Endothelial cell of umbilical vein (primary cell): ENCODE data around the gene CPNE5. TPM values are rescaled to one million over a fixed set of nuclear protein-coding genes. Genes with fewer than 3 reads are reported as not detected.

ENCODE experiments used
- BruUV-seq: library from RNA; stranded (reverse); fragments of 400-500 nt; replicated peaks from 2 replicates; lab custom pipeline; 2021; lab: Mats Ljungman, UMichigan
- CTCF ChIA-PET: fragments of 300-600, 350-600 bp; sonication (Branson Sonifier 250); formaldehyde crosslinking; loops from one replicate; lab custom pipeline; 2021; ENCODE audit warnings: antibody characterized with exemption, inconsistent platforms; lab: Charles Lee
- POLR2A ChIA-PET: fragments of 300-600, 350-600 bp; sonication (Branson Sonifier 250); formaldehyde crosslinking; loops from one replicate; lab custom pipeline; 2021; ENCODE audit warnings: antibody characterized with exemption, inconsistent platforms; lab: Charles Lee
- DNase-seq: peaks from one replicate; pipeline ENCODE4 v3.0.0-alpha.2; 2011; ENCODE audit warnings: low read depth, low spot score
- FAIRE-seq: peaks from 2 replicates; lab custom pipeline; 2011; peaks lifted over from hg19 to GRCh38; lab: Jason Lieb, UNC
- H2AFZ ChIP-seq: 2 replicates; pipeline ENCODE4 v1.6.0; 2012; ENCODE audit warnings: low read depth, low read length, control low read depth, inconsistent platforms
- H3K27ac ChIP-seq: 2 replicates; pipeline ENCODE4 v1.5.1; 2011; ENCODE audit warnings: low read depth, mild to moderate bottlenecking, control low read depth, low read length, moderate library complexity; ENCODE audit not compliant: insufficient read depth
- H3K27me3 ChIP-seq, 2 experiments: 2 replicates each; pipeline versions ENCODE4 v1.6.0 to v1.6.1; 2011; ENCODE audit warnings: low read length in 2 of 2, mixed read lengths in 1 of 2; ENCODE audit not compliant: control insufficient read depth in 2 of 2, insufficient read depth in 2 of 2
- H3K36me3 ChIP-seq, 2 experiments: 2 replicates in 1 of 2; 3 replicates in 1 of 2; pipeline ENCODE4 v1.5.1; 2011; ENCODE audit warnings: low read length in 2 of 2, mild to moderate bottlenecking in 1 of 2, moderate library complexity in 1 of 2; ENCODE audit not compliant: control insufficient read depth in 2 of 2, insufficient read depth in 2 of 2; ENCODE audit errors: extremely low read depth in 1 of 2
- H3K4me1 ChIP-seq: 3 replicates; pipeline ENCODE4 v1.5.1; 2011; ENCODE audit warnings: mild to moderate bottlenecking, low read length; ENCODE audit not compliant: control insufficient read depth, insufficient read depth; ENCODE audit errors: extremely low read depth
- H3K4me2 ChIP-seq: 2 replicates; pipeline ENCODE4 v1.6.1; 2011; ENCODE audit warnings: low read length, control low read depth, mixed read lengths; ENCODE audit not compliant: insufficient read depth
- H3K4me3 ChIP-seq, 3 experiments: fragments of 200-600 bp in 1 of 3; sonication (generic), shearing (Covaris generic) in 1 of 3; replicated peaks in 1 of 3; 2 replicates each; pipeline ENCODE4 v1.5.1; 2011 to 2016; ENCODE audit warnings: control low read depth in 3 of 3, low read length in 3 of 3, mild to moderate bottlenecking in 2 of 3, inconsistent platforms in 1 of 3, low read depth in 1 of 3, moderate library complexity in 1 of 3; ENCODE audit not compliant: insufficient read depth in 1 of 3
- H3K79me2 ChIP-seq: 2 replicates; pipeline ENCODE4 v1.6.0; 2012; ENCODE audit warnings: low read length, inconsistent platforms; ENCODE audit not compliant: control insufficient read depth, insufficient read depth
- H3K9ac ChIP-seq: replicated peaks from 2 replicates; pipeline ENCODE3; 2011; ENCODE audit warnings: low read length, control low read depth; ENCODE audit not compliant: insufficient read depth; ENCODE audit errors: extremely low read depth
- H3K9me1 ChIP-seq: replicated peaks from 3 replicates; pipeline ENCODE4 v1.6.0; 2011; ENCODE audit warnings: mild to moderate bottlenecking, low read length; ENCODE audit not compliant: control insufficient read depth, insufficient read depth; ENCODE audit errors: extremely low read depth
- H3K9me3 ChIP-seq: replicated peaks from 2 replicates; pipeline ENCODE4 v1.5.1; 2012; ENCODE audit warnings: low read length, inconsistent platforms; ENCODE audit not compliant: control insufficient read depth, insufficient read depth
- H4K20me1 ChIP-seq: replicated peaks from 2 replicates; pipeline ENCODE3; 2011; ENCODE audit warnings: mild to moderate bottlenecking, low read length; ENCODE audit not compliant: control insufficient read depth, insufficient read depth; ENCODE audit errors: extremely low read depth
- FOS ChIP-seq: IDR thresholded peaks from 2 replicates; pipeline ENCODE4 v1.6.1; 2011; ENCODE audit warnings: mild to moderate bottlenecking, low read length, moderate library complexity, borderline replicate concordance; ENCODE audit not compliant: insufficient read depth
- GATA2 ChIP-seq: IDR thresholded peaks from 2 replicates; pipeline ENCODE4 v1.7.0; 2011; ENCODE audit warnings: low read depth, mild to moderate bottlenecking, moderate library complexity, mixed read lengths, low read length; ENCODE audit not compliant: insufficient read length, insufficient read depth
- POLR2A ChIP-seq: IDR thresholded peaks from 2 replicates; pipeline ENCODE4 v1.6.1; 2012; ENCODE audit warnings: low read depth, mild to moderate bottlenecking, control low read depth, low read length
- POLR2AphosphoS5 ChIP-seq: IDR thresholded peaks from 2 replicates; pipeline ENCODE4 v1.6.1; 2012; ENCODE audit warnings: low read depth, mild to moderate bottlenecking, control low read depth, low read length, moderate library complexity; ENCODE audit not compliant: insufficient read depth
- dilution Hi-C: fragments of 300-500 bp; cut with MboI; formaldehyde crosslinking; loops from one replicate; pipeline ENCODE4 v1.15.0; 2019; ENCODE audit warnings: low sequenced_read_pairs; ENCODE audit not compliant: extremely low pct_ligation_motif_present
- intact Hi-C: fragments of 100-400 bp; cut with micrococcal nuclease; formaldehyde crosslinking; loops from one replicate; pipeline ENCODE4 v1.10.0; 2022
- polyA plus RNA-seq, 4 experiments: library from polyadenylated mRNA; depleted of rRNA in 3 of 4; stranded (reverse) in 3 of 4; unstranded in 1 of 4; fragments of >200 nt; gene quantifications; 2 replicates each; pipeline versions ENCODE4 v1.2.1 to v1.2.3, GENCODE V29; 2011 to 2012; ENCODE audit warnings: missing spikeins in 1 of 4
- total RNA-seq: library from RNA; stranded (reverse); gene quantifications from 2 replicates; pipeline ENCODE4 v1.2.3, GENCODE V29; 2021
- TF ChIP-seq, protein P1 (sequence below): IDR thresholded peaks from 2 replicates; pipeline ENCODE4 v1.6.1; 2011; ENCODE audit not compliant: insufficient read depth, insufficient read length

CPNE5 gene
- total and polyA plus RNA-seq, 2 donors (not counting 3 experiments of a cell fraction or from before 2014, with no cell fraction given): 18.8 to 49.4 TPM

- no peak for FAIRE-seq
- ChIA-PET CTCF (no interaction called here), POLR2A (no interaction called here)
- intact Hi-C loops (no loop called here), dilution Hi-C loops (no loop called here)
- Histone ChIP-seq H3K27ac (no peak overlapping the region), H3K9me3 (no peaks in the 10 kb centered on the region), H3K4me2 (no peak overlapping the region), H3K27me3 (no peaks in the 10 kb centered on the region), H3K9me1 (no peaks in the 10 kb centered on the region), H2AFZ (no peak overlapping the region), H4K20me1 (no peaks in the 10 kb centered on the region), H3K79me2 (no peaks in the 10 kb centered on the region), H3K9ac (no peak overlapping the region), H3K36me3 (no peaks in the 10 kb centered on the region), H3K4me3 (no peak overlapping the region), H3K4me1 (peaks cover 2% of the 10 kb centered on the region)
- DNase-seq: no peak
- BruUV-seq: no TSS peak
- no peak for TF ChIP-seq POLR2AphosphoS5
- no peak for TF ChIP-seq GATA2
- TF ChIP-seq, protein P1, sequence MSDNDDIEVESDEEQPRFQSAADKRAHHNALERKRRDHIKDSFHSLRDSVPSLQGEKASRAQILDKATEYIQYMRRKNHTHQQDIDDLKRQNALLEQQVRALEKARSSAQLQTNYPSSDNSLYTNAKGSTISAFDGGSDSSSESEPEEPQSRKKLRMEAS: no peak
- no peak for TF ChIP-seq FOS
Measured at GRCh38 chr6:36746251-36746650, 93.0 kb downstream of the CPNE5 start.

- no TSS peak for BruUV-seq
- intact Hi-C loops: no loop called here
- ChIA-PET CTCF (interaction anchor here (1.7 kb wide), 1 partner anchor 13 kb away, joined by 5 read pairs; no protein-coding TSS in a partner anchor), POLR2A (no interaction called here)
- no peak for FAIRE-seq
- no peak overlapping the region for H3K27ac ChIP-seq
- no peak for DNase-seq
- H3K36me3 ChIP-seq: no peaks in the 10 kb centered on the region
- H3K79me2 ChIP-seq: no peaks in the 10 kb centered on the region
- no peak overlapping the region for H2AFZ ChIP-seq
- H3K27me3 ChIP-seq: no peaks in the 10 kb centered on the region
- dilution Hi-C loops: no loop called here
- no peak overlapping the region for H3K9ac ChIP-seq
- no peaks in the 10 kb centered on the region for H4K20me1 ChIP-seq
- no peak overlapping the region for H3K4me2 ChIP-seq
- H3K4me1 ChIP-seq: peaks cover 6% of the 10 kb centered on the region
- H3K9me1 ChIP-seq: no peaks in the 10 kb centered on the region
- no peak overlapping the region for H3K4me3 ChIP-seq
- TF ChIP-seq GATA2 (no peak), POLR2A (no peak)
- TF ChIP-seq, protein P1: no peak
- no peaks in the 10 kb centered on the region for H3K9me3 ChIP-seq
Measured at GRCh38 chr6:36745836-36746235, 93.4 kb downstream of the CPNE5 start.
